Muscle layer of colon (tissue), 2 donors: ENCODE results near the gene PSRC1.

Experiments
- H3K27ac ChIP-seq: one replicate; pipeline ENCODE4 v1.7.0; 2013; ENCODE audit warnings: low read depth, mild to moderate bottlenecking, low read length, moderate library complexity
- H3K27me3 ChIP-seq, 2 donors: one replicate each; pipeline ENCODE4 v1.7.0; 2013; ENCODE audit warnings: low read length in 2 of 2, mild to moderate bottlenecking in 2 of 2; ENCODE audit not compliant: insufficient read depth in 2 of 2, control insufficient read depth in 1 of 2
- H3K36me3 ChIP-seq: one replicate; pipeline ENCODE4 v1.7.0; 2013; ENCODE audit warnings: mild to moderate bottlenecking, low read length; ENCODE audit not compliant: insufficient read depth
- H3K4me1 ChIP-seq: one replicate; pipeline ENCODE4 v1.7.0; 2013; ENCODE audit warnings: mild to moderate bottlenecking, low read length; ENCODE audit not compliant: insufficient read depth
- H3K4me3 ChIP-seq, 2 donors: one replicate each; pipeline ENCODE4 v1.7.0; 2013; ENCODE audit warnings: low read length in 2 of 2, low read depth in 1 of 2, mild to moderate bottlenecking in 1 of 2, moderate library complexity in 1 of 2
- H3K9ac ChIP-seq: one replicate; pipeline ENCODE4 v1.7.0; 2013; ENCODE audit warnings: low read length
- H3K9me3 ChIP-seq: one replicate; pipeline ENCODE4 v1.7.0; 2013; ENCODE audit warnings: mild to moderate bottlenecking, low read length
- donor health status: abdominal sarcoma.
- donor health status: Adenocarcinoma of cecum.

Gene PSRC1

DNA sequence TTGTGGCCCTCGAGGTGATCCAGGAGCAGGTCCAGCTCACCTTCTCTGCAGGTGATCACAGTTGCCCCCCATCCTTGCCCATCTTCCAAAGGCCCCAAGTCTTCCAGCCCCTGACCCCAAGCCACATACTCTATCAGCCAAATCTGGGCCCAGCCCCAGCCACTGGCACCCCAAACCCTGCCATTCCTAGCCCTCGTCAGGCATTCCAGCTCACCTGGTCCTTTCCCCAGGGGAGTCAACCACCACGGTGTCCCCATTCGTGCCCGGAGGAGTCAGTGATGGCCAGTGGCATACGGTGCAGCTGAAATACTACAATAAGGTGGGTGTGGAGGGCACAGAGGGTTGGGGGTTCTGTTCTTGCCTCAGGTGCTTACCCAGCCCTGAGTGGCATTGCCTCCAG lies 21.4 kb downstream of the PSRC1 start:
- Histone ChIP-seq H3K9me3 (no peaks in the 10 kb centered on the region), H3K9ac (no peak overlapping the region), H3K27ac (no peak overlapping the region), H3K36me3 (peaks cover 6% of the 10 kb centered on the region), H3K4me1 (no peaks in the 10 kb centered on the region), H3K27me3 (no peaks in the 10 kb centered on the region), H3K4me3 (no peak overlapping the region)

DNA sequence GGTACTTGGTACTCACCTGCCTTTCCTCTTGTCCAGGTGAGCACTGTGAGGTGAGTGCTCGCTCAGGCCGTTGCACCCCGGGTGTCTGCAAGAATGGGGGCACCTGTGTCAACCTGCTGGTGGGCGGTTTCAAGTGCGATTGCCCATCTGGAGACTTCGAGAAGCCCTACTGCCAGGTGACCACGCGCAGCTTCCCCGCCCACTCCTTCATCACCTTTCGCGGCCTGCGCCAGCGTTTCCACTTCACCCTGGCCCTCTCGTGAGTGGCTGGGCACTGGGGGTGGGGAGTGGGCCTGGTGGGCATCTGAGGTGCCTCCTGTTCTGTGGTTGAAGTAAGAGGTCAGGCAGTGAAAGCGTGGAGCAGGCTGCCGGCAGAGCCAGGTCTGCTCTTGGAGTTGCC lies 21.9 kb downstream of the PSRC1 start:
- no peaks in the 10 kb centered on the region for H3K4me1 ChIP-seq
- no peak overlapping the region for H3K9ac ChIP-seq
- no peaks in the 10 kb centered on the region for H3K9me3 ChIP-seq
- no peak overlapping the region for H3K27ac ChIP-seq
- H3K27me3 ChIP-seq = no peaks in the 10 kb centered on the region
- no peak overlapping the region for H3K4me3 ChIP-seq
- H3K36me3 ChIP-seq = peaks cover 6% of the 10 kb centered on the region

DNA sequence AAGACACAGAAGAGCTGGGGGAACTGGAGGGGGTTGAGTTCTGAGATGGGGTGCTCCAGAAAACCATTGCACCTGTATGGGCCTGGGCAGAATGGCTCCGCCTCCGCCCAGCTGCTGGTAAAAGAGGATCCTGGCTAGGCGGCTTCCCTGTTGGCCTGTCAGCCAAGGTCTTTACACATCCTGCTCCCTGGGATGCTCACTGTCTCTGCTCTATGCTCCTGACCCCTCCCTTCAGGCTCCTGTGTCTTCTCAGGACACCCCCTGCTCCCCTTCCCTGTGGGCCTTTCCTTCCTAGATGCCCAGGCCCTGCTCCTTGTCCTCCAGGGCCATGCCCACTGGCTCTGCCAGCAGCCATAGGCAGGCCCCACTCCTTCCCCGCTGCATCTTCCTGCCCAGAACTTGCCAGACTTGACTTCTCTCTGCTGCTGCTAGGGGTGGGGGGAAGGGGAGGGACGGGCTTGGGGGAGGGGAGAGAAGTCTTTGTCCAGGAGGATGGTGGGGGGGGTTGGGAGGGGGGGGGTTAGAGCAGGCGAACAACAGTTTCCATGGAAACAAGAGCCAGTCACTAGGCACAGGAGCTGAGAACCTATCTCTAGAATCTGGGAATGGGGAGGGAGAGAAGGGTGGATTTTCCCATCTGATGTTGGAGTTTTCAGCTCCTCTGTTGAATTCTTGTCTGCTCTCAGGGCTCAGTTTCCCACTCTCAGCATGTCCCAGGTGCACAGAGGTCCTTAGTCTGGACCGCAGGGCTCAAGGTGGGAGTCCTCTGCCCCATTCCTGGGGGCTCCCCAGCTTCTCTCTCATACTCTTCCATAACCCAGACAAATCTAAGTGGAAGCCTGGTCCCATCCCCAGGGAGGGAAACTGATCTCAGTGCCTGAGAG lies 23.0 kb downstream of the PSRC1 start:
- H3K9ac ChIP-seq = no peak overlapping the region
- H3K27me3 ChIP-seq = no peaks in the 10 kb centered on the region
- H3K36me3 ChIP-seq = peaks cover 6% of the 10 kb centered on the region
- H3K9me3 ChIP-seq = no peaks in the 10 kb centered on the region
- H3K27ac ChIP-seq = no peak overlapping the region
- H3K4me1 ChIP-seq = peaks cover 8% of the 10 kb centered on the region
- H3K4me3 ChIP-seq = no peak overlapping the region

DNA sequence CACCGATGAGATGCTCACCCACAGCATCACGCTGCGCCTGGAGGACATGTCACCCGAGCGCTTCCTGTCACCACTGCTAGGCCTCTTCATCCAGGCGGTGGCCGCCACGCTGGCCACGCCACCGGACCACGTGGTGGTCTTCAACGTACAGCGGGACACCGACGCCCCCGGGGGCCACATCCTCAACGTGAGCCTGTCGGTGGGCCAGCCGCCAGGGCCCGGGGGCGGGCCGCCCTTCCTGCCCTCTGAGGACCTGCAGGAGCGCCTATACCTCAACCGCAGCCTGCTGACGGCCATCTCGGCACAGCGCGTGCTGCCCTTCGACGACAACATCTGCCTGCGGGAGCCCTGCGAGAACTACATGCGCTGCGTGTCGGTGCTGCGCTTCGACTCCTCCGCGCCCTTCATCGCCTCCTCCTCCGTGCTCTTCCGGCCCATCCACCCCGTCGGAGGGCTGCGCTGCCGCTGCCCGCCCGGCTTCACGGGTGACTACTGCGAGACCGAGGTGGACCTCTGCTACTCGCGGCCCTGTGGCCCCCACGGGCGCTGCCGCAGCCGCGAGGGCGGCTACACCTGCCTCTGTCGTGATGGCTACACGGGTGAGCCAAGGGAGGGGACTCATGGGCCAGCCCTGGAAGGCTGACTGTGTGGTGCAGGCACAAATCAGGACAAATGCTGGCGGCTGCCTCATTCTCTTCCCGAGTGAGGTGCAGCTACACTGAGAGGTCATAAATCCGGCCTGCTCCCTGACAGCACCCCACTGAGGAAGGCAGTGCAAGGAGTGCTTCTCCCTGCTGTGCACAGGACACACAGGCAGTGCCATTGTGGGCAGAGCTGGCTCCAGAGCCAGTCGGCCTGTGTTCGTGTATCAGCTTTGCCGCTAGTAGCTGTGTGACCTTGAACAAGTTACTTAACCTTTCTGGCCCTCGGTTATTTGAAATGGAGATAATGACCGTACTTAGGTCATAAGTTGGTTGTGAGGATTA lies 24.2 kb downstream of the PSRC1 start:
- Histone ChIP-seq H3K9me3 (no peaks in the 10 kb centered on the region), H3K4me3 (no peak overlapping the region), H3K36me3 (no peaks in the 10 kb centered on the region), H3K27ac (no peak overlapping the region), H3K9ac (no peak overlapping the region), H3K4me1 (peaks cover 19% of the 10 kb centered on the region), H3K27me3 (no peaks in the 10 kb centered on the region)

DNA sequence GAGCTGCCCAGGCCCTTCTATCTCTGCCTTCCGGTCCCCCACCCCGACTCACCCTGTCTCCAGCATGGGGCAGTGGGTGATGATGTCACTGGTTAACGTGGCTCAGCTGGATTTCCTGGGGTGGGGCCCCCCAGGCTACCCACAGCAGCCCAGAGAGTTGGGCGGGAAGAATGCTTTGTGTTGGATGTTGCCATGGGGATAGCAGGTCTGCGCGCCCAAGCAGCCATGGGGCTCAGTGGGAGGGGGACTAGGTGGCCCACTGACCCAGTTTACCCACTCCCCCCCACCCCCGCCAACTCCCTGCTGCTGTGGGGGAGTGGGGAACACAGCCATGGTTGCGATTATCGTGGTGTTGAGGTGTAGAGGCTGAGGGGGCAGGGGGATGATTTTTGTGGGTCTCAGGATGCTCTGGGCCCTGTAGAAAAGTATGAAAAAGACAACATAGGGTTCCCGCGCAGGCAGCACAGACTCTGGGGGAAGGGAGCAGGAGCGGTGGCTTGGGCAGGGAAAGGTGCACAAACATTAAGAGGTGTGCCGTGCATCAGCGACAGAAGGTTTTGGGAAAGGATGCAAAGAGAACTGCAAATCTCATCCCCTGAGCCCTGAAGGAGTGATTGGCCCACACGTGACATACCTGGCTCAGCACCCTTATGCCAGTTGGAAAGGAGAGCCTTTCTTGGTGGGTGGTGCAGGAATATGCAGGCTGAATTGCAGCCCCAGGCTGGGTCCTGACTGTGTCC lies 25.1 kb downstream of the PSRC1 start:
- Histone ChIP-seq H3K9ac (no peak overlapping the region), H3K4me3 (no peak overlapping the region), H3K27me3 (no peaks in the 10 kb centered on the region), H3K9me3 (no peaks in the 10 kb centered on the region), H3K36me3 (no peaks in the 10 kb centered on the region), H3K4me1 (peaks cover 27% of the 10 kb centered on the region), H3K27ac (no peak overlapping the region)

DNA sequence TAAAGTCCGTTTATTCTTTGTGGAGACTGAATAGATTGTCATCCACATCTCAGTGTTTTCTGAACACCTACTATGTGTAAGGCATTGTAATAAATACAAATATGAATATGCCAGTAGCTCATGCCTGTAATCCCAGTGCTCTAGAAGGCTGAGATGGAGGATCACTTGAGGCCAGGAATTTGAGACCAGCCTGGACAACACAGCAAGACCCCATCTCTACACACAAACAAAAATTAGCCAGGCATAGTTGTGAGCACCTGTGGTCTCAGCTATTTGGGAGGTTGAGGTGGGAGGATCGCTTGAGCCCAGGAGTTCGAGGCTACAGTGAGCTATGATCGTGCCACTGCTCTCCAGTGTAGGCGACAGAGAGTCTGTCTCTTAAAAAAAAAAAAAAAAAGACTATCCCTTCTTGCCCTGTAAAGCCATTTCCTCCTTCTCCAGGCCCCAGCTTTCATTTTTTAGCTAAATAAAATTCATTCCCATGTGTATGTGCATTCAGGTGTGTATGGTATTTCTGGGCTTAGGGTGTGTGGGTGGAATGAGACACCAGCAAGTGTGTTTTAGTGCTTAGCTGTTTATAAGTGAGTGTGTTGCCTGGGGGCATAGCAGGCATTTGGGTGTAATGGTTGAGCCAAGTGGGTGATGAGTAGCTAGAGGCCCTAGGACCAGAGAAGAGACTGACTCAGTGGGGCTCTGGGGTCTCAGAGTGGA lies 25.8 kb downstream of the PSRC1 start:
- H3K4me1 ChIP-seq = peaks cover 28% of the 10 kb centered on the region
- H3K9ac ChIP-seq = no peak overlapping the region
- H3K27ac ChIP-seq = no peak overlapping the region
- no peaks in the 10 kb centered on the region for H3K36me3 ChIP-seq
- H3K27me3 ChIP-seq = no peaks in the 10 kb centered on the region
- no peaks in the 10 kb centered on the region for H3K9me3 ChIP-seq
- no peak overlapping the region for H3K4me3 ChIP-seq

GRCh38 chr1:109256085-109256484 lies 26.9 kb downstream of the PSRC1 start:
- H3K4me3 ChIP-seq = no peak overlapping the region
- no peaks in the 10 kb centered on the region for H3K9me3 ChIP-seq
- H3K9ac ChIP-seq = no peak overlapping the region
- peaks cover 28% of the 10 kb centered on the region for H3K4me1 ChIP-seq
- H3K36me3 ChIP-seq = no peaks in the 10 kb centered on the region
- H3K27me3 ChIP-seq = no peaks in the 10 kb centered on the region
- H3K27ac ChIP-seq = no peak overlapping the region

- H3K36me3 ChIP-seq = no peaks in the 10 kb centered on the region
- no peaks in the 10 kb centered on the region for H3K27me3 ChIP-seq
- no peak overlapping the region for H3K9ac ChIP-seq
- peaks cover 28% of the 10 kb centered on the region for H3K4me1 ChIP-seq
- no peak overlapping the region for H3K4me3 ChIP-seq
- H3K27ac ChIP-seq = no peak overlapping the region
- no peaks in the 10 kb centered on the region for H3K9me3 ChIP-seq
These were observed 27.3 kb downstream of the PSRC1 start for GRCh38 chr1:109255678-109256077.

DNA sequence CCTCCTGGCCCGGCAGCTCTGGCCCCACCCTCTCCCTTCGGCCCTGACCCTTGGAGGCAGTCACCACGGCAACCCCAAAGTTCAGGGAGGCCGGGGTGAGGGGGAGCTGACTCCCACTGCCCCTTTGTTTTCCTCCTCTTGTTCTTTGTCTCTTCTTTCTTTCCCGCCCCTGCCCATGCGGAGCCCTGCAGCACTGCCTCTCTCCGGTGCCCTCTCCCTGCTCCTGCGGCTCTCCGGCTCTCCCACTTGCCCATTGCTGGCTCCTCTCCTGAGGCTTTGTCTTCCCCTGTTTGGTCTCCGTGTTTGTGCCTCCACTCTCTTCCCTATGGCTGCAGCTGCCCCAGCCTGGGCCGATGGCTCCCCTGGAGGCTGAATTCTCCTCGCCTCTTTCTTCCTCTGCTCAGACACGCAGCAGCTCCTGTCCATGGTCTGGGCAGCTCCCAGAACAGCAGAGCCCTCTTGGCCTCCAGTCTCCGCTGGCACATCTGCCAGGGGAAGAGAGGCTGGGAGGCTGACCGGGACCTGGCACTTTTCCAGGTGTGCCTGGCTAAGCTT lies 27.8 kb downstream of the PSRC1 start:
- Histone ChIP-seq H3K36me3 (no peaks in the 10 kb centered on the region), H3K4me1 (peaks cover 28% of the 10 kb centered on the region), H3K9me3 (no peaks in the 10 kb centered on the region), H3K27me3 (no peaks in the 10 kb centered on the region), H3K27ac (no peak overlapping the region), H3K9ac (no peak overlapping the region), H3K4me3 (no peak overlapping the region)

- H3K36me3 ChIP-seq = no peaks in the 10 kb centered on the region
- no peaks in the 10 kb centered on the region for H3K9me3 ChIP-seq
- H3K4me3 ChIP-seq = peak overlapping the region in 1 of 2 donors; percentile 39
- H3K4me1 ChIP-seq = peaks cover 28% of the 10 kb centered on the region
- peak overlapping the region; percentile 46 for H3K9ac ChIP-seq
- H3K27me3 ChIP-seq = no peaks in the 10 kb centered on the region
- peak overlapping the region; percentile 22 for H3K27ac ChIP-seq
These were observed 28.3 kb downstream of the PSRC1 start for GRCh38 chr1:109254621-109255096.
